Glutamatergic neuron (in vitro differentiated cells): ENCODE measurements around the gene SHC4. TPM values are rescaled to one million over a fixed set of nuclear protein-coding genes. Genes with fewer than 3 reads are reported as not detected.

Source experiments
- DNase-seq: peaks from one replicate; pipeline ENCODE4 v3.0.0; 2022
- H3K27ac Mint-ChIP-seq: one replicate; pipeline ENCODE4 v1.8.0; 2020; ENCODE audit warnings: mild to moderate bottlenecking, mixed read lengths, inconsistent platforms; ENCODE audit not compliant: unreplicated experiment
- H3K27me3 Mint-ChIP-seq: one replicate; pipeline ENCODE4 v1.8.0; 2020; ENCODE audit warnings: mild to moderate bottlenecking, moderate library complexity, mixed read lengths, inconsistent platforms; ENCODE audit not compliant: unreplicated experiment
- H3K36me3 Mint-ChIP-seq: one replicate; pipeline ENCODE4 v1.8.0; 2020; ENCODE audit warnings: mild to moderate bottlenecking, mixed read lengths, inconsistent platforms; ENCODE audit not compliant: unreplicated experiment
- H3K4me1 Mint-ChIP-seq: one replicate; pipeline ENCODE4 v1.8.0; 2020; ENCODE audit warnings: mild to moderate bottlenecking, low read depth, mixed read lengths, inconsistent platforms; ENCODE audit not compliant: unreplicated experiment
- H3K4me3 Mint-ChIP-seq: one replicate; pipeline ENCODE4 v1.8.0; 2020; ENCODE audit warnings: mild to moderate bottlenecking, mixed read lengths, inconsistent platforms; ENCODE audit not compliant: unreplicated experiment
- H3K9me3 Mint-ChIP-seq: one replicate; pipeline ENCODE4 v1.8.0; 2020; ENCODE audit warnings: mild to moderate bottlenecking, moderate library complexity, mixed read lengths, inconsistent platforms; ENCODE audit not compliant: unreplicated experiment
- CTCF ChIP-seq: fragments of 200-600 bp; sonication (generic); IDR thresholded peaks from one replicate; pipeline ENCODE4 v1.5.0; 2021; ENCODE audit not compliant: partially characterized antibody, unreplicated experiment
- total RNA-seq: library from RNA; stranded (reverse); fragmentation: NEBNext Ultra II Directional; extraction: Animal tissue kit (Norgen Biotek cat#: 25700); gene quantifications from one replicate; pipeline ENCODE4 v1.2.1, GENCODE V29; 2021; ENCODE audit not compliant: unreplicated experiment

SHC4 gene
- total RNA-seq, 1 donor from 2014 or later: 4.4 TPM

- Mint-ChIP-seq H3K36me3 (no peaks in the 10 kb centered on the region), H3K27ac (no peak overlapping the region), H3K27me3 (no peaks in the 10 kb centered on the region), H3K4me1 (no peaks in the 10 kb centered on the region), H3K9me3 (no peaks in the 10 kb centered on the region), H3K4me3 (no peak overlapping the region)
- DNase-seq: no peak
- TF ChIP-seq CTCF: no peak
Observed at GRCh38 chr15:48985516-48985915, 21.8 kb upstream of the SHC4 start.

GRCh38 chr15:48984811-48985352 is 21.2 kb upstream of the SHC4 start:
- H3K4me1 Mint-ChIP-seq: no peaks in the 10 kb centered on the region
- no peaks in the 10 kb centered on the region for H3K9me3 Mint-ChIP-seq
- H3K27ac Mint-ChIP-seq: no peak overlapping the region
- no peak overlapping the region for H3K4me3 Mint-ChIP-seq
- no peak for DNase-seq
- no peak for TF ChIP-seq CTCF
- no peaks in the 10 kb centered on the region for H3K36me3 Mint-ChIP-seq
- H3K27me3 Mint-ChIP-seq: no peaks in the 10 kb centered on the region

- no peak overlapping the region for H3K27ac Mint-ChIP-seq
- no peak for DNase-seq
- H3K4me3 Mint-ChIP-seq: no peak overlapping the region
- no peak for TF ChIP-seq CTCF
- no peaks in the 10 kb centered on the region for H3K36me3 Mint-ChIP-seq
- H3K27me3 Mint-ChIP-seq: no peaks in the 10 kb centered on the region
- no peaks in the 10 kb centered on the region for H3K4me1 Mint-ChIP-seq
- no peaks in the 10 kb centered on the region for H3K9me3 Mint-ChIP-seq
Observed at GRCh38 chr15:48984021-48984710, 20.4 kb upstream of the SHC4 start.

GRCh38 chr15:48983300-48983699 is 19.6 kb upstream of the SHC4 start:
- no peak overlapping the region for H3K4me3 Mint-ChIP-seq
- no peak for TF ChIP-seq CTCF
- H3K27me3 Mint-ChIP-seq: peaks cover 2% of the 10 kb centered on the region
- no peak overlapping the region for H3K27ac Mint-ChIP-seq
- no peaks in the 10 kb centered on the region for H3K4me1 Mint-ChIP-seq
- DNase-seq: no peak
- H3K9me3 Mint-ChIP-seq: no peaks in the 10 kb centered on the region
- peaks cover 5% of the 10 kb centered on the region for H3K36me3 Mint-ChIP-seq

- Mint-ChIP-seq H3K27ac (no peak overlapping the region), H3K4me1 (no peaks in the 10 kb centered on the region), H3K4me3 (no peak overlapping the region), H3K36me3 (peaks cover 5% of the 10 kb centered on the region), H3K9me3 (no peaks in the 10 kb centered on the region), H3K27me3 (peaks cover 2% of the 10 kb centered on the region)
- DNase-seq: no peak
- TF ChIP-seq CTCF: no peak
Observed at GRCh38 chr15:48981941-48982340, 18.2 kb upstream of the SHC4 start.
